Pons (tissue), 1 donor: Measurements from ENCODE around the gene EHHADH.

Experiments
- DNase-seq: peaks from one replicate; pipeline ENCODE4 v3.0.0-alpha.2; 2016; ENCODE audit warnings: low spot score

EHHADH gene

DNA sequence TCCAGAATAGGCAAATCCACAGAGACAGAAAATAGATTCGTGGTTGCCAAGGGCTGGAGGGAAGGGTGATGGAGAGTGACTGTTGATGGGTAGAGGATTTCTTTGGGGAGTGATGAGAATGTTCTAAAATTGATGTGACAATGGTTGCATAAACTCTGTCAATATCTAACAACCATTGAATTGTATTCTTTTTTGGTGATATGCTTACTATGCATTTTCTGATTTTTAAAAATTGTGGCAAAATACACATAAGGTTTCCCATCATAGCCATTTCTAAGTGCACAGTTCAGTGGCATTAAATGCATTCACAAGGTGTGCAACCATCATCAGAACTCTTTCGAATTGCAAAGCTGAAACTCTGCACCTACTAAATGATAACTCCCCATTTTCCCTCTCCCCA lies 56.8 kb downstream of the EHHADH start:
- DNase-seq = no peak

DNA sequence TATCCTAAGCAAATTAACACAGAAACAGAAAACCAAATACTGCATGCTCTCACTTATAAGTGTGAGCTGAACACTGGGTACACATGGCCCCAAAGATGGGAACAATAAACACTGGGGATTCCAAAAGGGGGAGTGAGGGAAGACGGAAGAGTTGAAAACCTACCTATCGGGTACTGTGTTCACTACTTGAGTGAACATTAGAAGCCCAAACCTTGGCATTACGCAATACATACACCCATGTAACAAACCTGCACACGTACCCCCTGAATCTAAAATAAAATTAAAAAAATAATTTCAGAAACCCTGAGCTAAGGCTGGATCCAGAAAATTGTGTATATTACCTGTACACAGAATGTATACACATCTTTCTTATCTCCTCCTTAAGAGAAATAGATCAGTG lies 58.2 kb downstream of the EHHADH start:
- no peak for DNase-seq

DNA sequence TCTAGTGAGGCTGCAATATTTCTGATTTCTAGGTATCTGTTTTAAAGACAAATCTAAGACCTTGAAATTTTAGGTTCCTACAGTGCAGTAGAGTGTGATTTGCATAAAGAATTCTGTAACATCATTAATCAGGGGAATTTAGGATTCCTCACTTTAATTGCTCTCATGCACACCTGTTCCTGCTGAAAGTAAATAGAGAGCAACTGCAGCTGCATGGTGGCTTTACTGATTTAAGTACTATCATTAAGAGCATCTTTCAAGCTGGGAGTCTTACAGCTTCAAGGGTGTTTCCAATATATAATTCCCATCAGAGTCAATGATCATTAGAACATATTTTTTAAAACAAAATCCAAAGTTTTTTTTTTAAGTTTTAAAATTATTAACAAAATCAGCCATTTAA lies 65.0 kb downstream of the EHHADH start:
- DNase-seq = no peak

DNA sequence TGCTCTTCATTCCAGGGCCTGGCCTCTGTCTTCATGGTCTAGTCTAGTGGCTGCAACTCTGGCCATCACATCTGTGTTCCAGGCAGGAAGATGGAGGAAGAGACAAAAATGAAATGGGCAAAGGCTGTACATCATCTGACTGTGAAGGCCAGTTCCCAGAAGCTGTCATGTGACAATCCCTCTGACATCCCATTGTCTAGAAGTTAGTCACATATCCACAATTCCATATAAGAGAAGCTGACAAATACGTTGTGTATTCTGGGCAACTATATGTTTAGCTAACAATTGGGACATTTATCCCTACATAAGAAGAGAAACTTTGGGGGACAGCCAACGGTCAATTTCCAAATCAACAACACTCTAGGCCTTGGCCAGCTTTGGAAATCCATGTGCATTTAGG lies 66.5 kb downstream of the EHHADH start:
- no peak for DNase-seq

DNA sequence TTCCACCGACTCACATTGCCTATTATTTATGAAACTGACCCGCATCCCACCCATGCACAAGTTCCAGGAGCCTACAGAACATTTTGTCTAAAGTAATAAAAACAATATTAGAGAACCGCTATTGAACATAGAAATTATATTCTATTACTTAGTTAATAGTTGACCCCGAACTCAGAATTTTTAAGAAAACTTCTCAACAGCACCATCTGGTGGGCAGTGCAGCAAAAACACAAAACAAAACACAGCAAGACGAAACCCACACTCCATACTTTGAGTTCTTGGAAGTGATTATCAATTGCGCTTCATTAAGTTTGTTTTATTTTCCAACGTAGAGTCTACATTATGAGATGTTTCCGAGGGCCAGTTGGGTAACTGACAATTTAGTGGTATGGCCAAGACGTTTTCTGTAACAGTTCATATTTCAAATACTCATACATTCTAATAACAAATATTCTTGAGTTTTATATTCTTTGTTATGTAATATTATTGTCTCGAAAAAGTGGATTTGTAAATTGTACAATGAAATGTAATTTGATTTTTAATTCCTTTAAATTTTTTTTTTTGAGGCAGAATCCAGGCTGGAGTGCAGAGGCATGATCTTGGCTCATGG lies 77.0 kb downstream of the EHHADH start:
- DNase-seq = peak; percentile 56

DNA sequence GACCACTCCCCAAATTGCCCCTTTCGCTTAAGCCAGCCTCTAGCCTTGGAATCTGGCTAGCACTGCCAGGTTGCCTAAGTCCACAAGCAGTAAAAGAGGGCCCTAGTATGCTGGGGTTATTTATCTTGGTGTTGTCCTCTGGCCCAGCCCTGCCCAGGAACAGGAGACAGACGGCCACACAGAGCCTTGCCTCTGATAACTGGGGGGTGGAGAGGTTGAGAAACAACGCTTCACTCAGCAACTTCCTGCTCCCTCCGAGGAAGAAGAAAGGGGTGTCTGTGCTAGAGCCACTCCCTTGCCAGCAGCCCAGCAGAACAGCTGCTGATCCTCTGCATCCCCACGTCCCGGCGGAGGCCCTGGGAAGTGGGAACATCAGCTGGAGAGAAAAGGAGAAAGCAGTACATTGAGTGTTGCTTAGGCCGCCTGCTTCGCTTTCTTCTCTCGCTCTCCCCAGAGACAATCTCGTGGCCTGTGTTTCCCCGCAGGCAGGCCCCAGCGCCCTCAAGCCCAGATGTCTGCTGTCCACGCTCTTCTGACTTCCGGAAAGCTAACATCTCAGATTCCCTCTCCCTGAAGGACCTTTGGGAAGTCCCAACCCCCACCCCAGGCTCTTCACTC lies 78.4 kb downstream of the EHHADH start:
- DNase-seq = peak; percentile 95

DNA sequence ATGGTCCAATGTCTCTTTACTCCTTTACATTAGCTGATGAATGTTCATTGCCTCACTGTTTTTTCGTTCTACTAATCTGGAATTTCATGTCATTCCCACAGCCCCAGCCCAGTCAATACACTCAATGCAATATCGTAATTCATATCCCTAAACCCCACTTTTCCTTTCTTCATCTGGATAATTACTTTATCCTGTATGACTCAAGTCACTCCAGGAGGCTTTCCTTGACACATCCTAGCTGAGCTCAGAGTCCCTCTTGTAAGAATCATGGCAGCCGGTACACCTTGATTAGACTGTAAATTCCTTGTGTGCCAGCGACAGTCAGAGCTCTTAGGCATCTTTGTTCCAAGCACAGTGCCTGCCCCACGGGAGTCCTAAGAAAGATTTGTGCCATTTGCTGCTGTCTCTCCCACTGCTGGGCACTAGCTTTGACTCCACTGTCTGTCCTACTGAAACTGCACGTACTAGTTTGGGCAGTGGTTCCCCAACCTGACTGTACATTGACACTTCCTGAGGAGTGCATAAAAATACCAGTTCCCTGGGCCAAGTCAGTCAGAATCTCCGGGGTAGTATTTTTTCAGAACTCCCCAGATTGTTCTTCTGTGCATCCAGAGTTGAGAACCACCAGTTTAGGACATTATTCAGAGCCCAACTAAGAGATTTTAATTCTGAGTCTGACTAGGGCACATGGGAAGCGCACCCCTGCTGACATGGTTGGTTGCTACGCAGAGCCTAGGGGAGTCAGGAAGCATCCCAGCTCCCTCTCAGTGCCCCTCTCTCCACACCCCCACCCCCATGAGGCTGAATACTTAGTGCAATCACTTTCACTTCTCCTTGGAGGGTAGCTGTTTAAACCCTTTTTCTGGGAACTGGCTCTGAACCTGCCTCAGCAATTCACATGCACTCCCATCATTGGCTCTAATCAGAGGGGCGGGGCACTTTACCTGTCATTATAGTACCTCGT lies 81.5 kb downstream of the EHHADH start:
- peak; percentile 35 for DNase-seq

DNA sequence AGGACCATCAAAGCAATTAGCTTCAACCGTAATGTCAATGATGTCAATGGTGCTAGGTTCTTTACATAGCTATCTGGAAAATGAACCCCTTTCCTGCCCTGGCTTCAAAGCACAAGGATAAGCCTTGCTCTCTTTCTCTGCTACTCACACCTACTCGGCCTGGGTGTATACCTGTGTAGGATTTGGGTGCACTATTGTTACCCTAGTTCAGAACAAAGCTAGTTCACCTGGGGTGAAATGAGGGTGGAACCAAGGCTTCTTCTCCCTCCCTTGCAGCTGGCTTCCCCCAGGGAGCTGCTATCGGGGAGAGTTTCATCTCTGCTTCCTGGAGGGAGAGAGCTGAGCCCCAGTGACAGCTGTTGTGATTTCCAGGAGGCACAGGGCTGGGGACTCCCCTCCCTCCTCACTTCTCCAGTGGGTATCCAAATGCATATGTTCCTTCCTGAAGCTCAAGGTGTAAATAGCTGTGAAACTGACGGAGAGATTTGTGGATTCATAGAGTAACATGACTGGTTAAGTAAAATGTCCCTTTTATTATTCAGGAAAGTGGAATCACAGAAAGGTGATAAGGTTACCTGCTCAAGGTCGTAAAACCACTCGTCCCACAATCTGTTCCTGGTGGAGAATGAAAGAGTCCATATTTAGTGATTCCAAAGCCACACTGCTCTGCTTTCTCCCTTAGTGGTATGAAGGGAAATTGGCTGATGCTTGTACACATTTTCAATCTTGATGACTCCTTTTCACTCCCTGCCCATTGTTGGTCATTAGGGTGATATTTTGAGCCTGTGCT lies 89.2 kb downstream of the EHHADH start:
- no peak for DNase-seq

DNA sequence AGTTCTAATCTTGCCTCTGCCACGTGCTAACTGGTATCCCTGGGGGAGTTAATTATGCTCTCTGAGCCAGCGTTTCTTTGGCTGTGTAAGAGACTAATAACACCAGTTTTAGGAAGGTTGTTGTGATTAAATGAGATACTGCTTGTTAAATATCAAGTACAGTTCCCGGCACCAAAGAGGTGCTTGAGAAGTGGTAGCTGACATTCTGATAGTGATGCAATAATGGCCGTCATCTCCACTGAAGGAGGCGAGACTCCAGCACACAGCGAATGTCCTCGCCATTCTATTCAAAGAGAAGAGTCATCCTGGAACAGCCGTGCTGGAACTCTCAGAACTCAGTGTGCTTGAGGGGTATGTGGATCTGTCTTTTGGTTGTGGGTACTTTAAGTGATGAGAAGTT lies 91.2 kb downstream of the EHHADH start:
- DNase-seq = no peak

DNA sequence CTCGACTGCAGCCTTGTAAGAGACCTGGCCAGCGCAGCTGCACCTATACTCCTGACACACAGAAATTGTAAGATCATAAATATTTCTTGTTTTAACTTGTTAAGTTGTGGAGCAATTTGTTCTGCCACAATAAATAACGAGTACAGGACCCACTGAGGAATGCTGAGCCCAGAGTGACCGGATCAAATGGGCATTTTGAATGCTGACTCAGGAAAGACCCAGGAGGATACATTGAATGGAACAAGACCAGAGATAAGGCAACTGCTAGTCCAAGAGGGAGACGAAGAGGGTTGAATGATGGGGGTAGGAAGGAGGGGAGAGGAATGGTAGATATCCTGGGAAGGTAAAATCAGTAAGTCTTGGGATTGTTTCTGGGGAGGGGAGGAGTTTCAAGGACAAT lies 92.1 kb downstream of the EHHADH start:
- no peak for DNase-seq

DNA sequence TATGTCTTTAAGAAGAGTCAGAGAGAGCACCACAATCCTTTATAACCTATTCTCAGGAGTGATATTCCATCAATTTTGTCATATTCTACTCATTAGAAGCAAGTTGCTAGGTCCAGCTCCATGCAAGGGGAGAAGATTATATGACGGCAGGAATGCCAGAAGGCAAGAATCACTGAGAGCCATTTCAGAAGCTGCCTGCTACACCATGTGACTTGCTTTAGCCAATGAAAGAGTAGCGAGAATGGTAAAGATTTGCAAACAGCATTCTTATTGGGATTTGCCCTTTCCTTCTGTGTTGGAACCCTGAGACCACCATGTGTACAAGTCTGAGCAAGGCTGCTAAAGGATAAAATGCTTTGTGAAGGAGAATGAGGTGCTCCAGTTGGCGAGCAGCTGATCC lies 96.5 kb downstream of the EHHADH start:
- no peak for DNase-seq

DNA sequence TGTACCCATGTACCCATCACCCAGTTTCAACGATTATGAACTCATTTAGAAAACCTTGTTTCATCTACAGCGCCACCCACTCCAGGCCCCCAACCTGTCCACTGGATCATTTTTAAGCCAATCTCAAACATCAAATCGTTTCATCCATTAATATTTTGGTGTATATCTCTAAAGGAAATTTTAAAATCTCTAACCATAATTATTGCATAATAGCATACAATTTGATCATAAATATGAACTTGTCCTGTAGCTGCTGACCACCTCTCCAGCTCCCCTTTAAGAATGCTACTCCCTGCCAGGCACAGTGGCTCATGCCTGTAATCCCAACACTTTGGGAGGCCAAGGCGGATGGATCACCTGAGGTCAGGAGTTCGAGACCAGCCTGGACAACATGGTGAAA lies 98.2 kb downstream of the EHHADH start:
- no peak for DNase-seq

DNA sequence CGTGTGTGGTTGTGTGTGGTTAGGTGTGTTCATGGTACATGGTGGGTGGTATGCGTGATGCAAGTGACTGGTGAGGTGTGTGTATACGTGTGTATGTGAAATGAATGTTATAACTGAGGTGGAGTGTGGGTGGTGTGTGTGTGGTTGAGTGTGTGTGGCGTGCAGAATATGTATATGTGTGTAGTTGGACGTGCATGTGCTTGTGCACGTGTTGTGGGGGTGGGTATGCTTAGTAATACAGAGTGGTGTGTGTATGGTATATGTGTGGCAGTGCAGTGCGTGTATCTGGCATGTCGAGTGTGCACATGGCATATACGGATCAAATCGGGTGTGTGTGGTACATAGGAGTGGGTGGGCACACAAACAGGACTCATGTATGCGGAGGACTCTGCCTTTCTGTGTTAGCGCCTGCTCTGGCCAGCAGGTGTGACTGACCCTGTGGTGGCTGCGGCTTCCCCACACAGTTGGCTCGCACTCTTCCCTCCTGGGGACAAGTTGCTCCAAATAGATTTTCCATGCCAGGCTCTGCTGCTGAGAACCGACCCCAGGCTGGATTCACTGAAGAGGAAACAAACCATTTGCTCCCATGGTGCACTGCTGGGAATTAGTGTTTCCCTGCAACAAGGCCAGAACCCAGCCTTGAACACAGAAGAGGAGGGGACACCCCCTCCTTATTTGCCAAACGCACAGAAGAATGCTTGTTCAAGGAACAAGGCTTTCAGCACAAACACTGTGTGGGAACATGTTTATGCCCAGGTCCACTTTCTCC lies 99.8 kb downstream of the EHHADH start:
- DNase-seq = peak; percentile 74

DNA sequence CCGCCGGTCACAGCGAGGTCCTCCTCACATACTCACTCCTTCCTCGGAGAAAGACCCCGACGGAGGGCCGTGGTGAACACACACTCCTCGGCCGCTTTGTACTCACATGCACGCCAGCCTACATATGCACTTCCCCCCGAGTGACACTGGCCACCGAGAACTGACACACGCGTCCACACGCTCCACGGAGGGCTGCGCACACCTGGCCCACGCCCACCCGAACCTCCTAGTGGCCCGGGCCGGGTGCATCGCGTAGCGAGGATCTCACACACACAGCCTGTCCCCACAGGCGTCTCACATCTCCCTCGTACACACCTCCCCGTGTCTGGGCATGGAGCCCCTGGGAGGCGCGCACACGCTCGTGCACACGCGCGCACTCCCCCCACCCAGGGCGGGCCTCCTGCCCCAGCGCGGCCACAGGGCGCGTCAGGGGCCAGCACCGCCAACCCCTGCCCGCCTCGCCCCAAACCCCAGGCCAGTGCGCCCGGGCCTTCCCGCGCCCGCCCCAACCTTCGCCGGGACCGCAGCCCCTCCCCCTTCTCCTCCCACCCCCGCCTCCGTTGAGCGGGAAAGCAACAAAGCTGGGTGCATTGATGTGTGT lies 100.6 kb downstream of the EHHADH start:
- peak; percentile 42 for DNase-seq

DNA sequence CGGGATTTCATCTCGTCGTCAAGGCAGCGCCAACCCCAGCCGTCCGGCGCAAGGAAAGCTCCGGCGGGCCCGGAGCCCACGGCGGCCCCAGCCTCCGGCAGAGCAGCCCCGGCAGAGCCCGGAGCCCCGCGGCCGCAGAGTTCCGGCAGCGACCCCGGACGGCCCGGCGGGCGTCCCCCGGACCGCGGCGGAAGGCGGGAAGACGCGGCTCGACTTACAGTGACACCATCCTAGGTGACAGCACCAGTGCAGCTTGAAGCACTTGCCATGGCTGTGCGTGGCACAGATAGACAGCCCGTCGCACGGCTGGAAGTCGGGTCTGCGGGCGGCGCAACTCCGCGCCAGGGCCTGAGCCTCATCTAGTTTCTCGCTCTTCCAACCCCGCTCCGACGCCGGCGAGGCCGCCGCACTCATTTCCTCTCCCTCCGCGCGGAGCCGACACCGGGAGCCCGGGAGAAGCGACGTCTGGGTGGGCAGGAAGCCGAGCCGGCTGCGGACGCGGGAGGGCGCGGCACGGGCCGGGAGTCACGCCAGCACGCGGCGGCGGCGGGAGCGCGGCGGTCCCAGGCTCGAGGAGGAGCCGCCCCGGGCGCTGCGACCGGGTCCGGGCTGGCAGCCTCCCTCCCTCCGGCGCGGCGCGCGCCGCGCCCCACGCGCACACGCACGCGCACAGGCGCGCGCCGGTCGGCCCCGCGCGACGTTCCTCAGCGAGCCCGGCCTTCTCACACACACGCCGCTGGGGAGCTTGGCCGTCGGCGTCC lies 101.3 kb downstream of the EHHADH start, which contains the start of gene C3orf70:
Gene C3orf70, minus strand, starts transcription at position 651 of the 761 bp plus-strand sequence. Its CDS starts 237 bp downstream, at position 414.
- peak; percentile 48 for DNase-seq

DNA sequence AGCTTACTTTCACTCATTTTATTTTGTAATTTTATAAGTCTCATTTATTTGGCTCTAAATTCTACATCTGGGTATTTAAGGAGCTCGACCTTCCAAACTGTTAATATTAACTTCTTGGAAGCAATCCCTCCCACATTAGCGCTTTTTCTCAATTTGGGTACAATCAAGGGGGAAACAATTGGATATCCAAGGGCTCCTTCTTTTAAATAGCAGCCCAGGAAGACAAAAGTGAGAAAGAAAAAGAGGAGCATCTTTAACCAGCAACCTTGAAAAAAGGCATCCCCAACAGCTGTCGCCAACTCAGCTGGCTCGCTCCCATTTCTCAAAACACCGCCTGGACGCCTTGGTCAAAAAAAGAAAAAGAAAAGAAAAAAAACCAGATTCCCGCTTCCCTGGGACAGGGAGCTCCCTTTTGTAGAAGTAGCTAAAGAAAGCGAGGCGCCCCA lies 101.9 kb downstream of the EHHADH start:
- peak; percentile 40 for DNase-seq

DNA sequence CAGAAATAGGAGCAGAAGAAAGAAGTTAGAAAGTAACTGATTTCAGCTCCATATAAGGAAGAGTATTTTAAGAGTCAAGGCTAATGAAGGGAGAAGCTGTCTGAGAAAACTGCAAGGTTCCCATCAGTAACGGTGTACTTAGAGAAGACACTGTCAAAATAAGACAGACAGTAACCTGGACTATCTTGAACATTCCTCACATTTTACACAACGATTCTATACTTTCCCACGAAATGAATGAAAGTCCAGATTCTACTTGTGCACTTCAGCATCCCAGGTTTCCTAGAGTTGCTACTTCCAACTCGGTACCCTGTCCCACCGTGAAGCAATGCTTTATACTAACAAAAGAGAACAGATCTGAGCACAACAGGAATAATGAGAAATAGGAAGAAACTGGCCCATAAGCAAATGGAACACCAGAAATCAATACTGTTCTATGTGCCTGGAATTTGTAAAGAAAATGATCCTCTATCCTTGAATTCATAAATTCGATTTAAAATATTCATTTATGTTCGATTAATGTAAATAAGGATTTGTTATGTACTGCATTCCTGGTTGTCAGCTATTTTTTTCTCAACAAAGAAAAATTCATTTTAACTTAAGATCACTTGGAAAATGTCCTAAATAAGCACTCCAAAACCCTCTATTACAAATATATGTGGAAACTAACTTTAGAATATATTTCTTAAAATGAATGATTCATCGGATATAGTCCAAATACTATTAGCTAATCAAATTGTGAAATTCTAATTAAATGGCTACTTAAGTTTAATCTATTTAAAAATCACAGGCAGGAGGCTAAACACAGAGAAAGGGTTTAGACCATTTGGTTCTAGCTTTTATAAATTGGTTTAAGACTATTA lies 102.5 kb downstream of the EHHADH start:
- DNase-seq = peak; percentile 37

DNA sequence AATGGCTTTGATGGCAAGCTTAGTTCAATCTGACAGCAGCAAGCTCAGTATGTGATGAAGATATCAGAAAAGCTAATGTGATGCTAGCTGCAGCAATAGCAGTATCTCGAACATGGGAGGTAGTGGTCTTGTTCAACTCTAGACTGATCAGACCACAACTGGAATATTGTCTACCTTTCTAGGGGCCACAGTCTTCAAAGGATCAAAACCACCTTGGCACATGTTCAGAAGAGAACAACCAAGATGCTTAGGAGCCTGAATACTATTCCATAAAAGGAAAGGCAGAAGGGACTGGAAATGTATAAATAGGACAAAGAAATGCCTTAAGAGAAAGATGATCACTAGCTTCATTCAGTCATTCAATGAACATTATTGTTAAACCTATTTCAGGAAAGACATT lies 103.3 kb downstream of the EHHADH start:
- DNase-seq = peak; percentile 62

DNA sequence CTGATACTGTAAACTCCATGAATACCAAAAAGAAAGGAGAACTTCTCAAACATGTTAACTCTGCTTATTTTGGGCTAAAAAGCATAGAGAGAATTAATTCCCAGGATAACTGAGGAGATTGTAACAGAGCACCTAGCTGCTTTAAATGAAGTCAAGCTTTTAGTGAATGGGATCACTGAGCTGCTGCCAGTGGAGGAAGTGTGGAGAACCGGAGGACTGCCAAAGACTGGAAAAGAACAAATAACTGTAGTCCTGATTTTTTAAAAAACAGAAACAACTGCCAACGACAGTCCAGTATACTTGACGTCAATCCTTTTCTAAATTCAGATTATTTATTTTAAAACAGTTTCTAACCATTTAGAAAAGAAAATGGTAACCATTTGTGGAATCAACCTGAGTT lies 104.3 kb downstream of the EHHADH start:
- peak; percentile 74 for DNase-seq
